Activated T-cell treated with anti-CD3 and anti-CD28 coated beads, Interleukin-2, amount 50 U/mL, for 48 hours (primary cell): ENCODE data around the gene ITGB4.

ENCODE experiments used
- DNase-seq, 2 experiments: peaks; one replicate each; pipeline ENCODE4 v3.0.0-alpha.2; 2020

Gene ITGB4

GRCh38 chr17:75698659-75699058 is 22.6 kb upstream of the ITGB4 start:
- no peak for DNase-seq

GRCh38 chr17:75701288-75701687 is 20.0 kb upstream of the ITGB4 start:
- no peak for DNase-seq

DNA sequence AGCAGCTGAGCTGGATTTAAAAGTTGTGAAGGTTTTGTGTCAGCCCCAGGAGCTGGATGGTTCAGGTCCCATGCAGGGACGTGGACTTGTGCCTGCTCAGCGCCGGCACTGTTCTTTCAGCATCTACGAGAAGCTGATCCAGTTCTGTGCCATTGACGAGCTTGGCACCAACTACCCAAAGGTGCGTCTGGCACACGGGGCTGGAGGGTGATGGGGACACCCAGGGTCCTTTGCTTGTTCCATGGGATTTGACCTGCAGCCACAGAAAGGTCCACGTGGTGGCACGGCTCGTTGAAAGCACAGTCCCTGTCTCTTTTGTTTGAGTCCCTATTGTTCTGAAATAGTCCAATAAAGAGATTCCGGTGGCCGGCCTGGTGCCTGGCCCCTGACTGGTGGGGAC is 18.1 kb upstream of the ITGB4 start:
- DNase-seq = no peak

DNA sequence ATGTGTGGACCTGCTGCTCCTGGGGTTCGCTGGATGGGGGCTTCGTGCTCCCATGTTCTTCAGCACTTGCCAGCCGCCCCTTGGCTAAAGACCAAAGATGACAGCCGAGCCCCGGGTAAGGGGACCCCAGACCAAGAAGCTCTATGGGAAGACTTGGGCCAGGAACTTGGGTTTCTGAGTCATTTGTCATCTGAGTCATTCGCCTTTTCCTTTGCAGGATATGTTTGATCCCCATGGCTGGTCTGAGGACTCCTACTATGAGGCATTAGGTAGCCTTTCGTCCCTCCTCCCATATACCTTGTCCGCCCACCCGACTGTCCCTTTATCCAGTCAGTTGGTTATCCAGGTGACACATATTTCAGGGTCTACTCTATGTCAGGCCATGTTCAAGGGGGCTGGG is 17.7 kb upstream of the ITGB4 start:
- no peak for DNase-seq

GRCh38 chr17:75704963-75705875 is 16.0 kb upstream of the ITGB4 start:
- DNase-seq = no peak

- no peak for DNase-seq
Measured at GRCh38 chr17:75706042-75706728, 15.1 kb upstream of the ITGB4 start.

DNA sequence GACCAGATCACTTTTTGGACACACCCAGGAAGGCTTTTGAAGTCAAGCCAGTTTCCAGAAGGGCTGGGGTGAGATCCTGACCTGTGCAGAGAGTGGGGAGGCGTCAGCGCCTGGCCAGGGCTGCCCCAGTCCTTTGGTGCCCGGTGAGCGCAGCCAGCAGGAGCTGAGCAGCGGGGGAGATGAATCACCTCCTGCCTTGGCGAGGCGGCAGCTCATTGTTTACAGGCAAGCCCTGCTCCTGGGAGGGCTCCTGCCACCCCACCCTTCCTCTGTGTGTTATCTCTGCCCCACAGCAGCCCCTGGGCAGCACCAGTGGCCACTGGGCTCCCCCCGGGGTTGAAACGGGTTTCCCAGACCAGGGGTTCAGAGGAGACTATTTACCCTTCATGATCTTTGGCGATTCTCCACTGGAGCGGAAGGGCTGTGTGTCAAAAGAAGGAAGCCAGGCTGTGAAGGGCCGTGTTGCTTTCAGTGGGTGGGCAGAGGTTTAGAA is 14.1 kb upstream of the ITGB4 start:
- no peak for DNase-seq

- no peak for DNase-seq
Measured at GRCh38 chr17:75712446-75712845, 8.8 kb upstream of the ITGB4 start.

- no peak for DNase-seq
Measured at GRCh38 chr17:75719732-75720131, 1.5 kb upstream of the ITGB4 start.

DNA sequence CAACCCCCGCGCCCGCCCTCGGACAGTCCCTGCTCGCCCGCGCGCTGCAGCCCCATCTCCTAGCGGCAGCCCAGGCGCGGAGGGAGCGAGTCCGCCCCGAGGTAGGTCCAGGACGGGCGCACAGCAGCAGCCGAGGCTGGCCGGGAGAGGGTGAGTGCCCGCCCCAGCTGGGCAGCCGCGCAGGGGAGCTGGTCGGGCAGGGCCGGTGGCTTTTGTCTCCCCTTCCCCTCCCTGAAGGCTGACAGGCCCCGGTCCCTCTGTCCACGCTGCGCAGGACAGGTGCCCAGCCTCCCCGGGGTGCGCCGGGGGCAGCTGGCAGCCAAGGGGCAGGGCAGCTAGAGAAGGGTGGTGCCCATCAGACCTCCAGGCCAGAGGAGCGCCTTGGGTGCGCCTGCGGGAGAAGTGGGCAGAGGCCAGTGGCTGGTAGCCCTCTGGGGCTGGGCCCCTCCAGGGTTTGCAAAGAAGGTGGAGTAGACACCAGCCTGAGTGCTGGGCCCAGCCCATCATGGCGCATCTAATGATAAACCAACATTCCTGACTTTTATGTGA is 278 bp downstream of the ITGB4 start:
- no peak for DNase-seq

- DNase-seq = no peak
Measured at GRCh38 chr17:75722076-75722475, 817 bp downstream of the ITGB4 start.

- DNase-seq = no peak
Measured at GRCh38 chr17:75722542-75723095, 1.4 kb downstream of the ITGB4 start.

GRCh38 chr17:75723171-75723930 is 2.1 kb downstream of the ITGB4 start:
- no peak for DNase-seq

DNA sequence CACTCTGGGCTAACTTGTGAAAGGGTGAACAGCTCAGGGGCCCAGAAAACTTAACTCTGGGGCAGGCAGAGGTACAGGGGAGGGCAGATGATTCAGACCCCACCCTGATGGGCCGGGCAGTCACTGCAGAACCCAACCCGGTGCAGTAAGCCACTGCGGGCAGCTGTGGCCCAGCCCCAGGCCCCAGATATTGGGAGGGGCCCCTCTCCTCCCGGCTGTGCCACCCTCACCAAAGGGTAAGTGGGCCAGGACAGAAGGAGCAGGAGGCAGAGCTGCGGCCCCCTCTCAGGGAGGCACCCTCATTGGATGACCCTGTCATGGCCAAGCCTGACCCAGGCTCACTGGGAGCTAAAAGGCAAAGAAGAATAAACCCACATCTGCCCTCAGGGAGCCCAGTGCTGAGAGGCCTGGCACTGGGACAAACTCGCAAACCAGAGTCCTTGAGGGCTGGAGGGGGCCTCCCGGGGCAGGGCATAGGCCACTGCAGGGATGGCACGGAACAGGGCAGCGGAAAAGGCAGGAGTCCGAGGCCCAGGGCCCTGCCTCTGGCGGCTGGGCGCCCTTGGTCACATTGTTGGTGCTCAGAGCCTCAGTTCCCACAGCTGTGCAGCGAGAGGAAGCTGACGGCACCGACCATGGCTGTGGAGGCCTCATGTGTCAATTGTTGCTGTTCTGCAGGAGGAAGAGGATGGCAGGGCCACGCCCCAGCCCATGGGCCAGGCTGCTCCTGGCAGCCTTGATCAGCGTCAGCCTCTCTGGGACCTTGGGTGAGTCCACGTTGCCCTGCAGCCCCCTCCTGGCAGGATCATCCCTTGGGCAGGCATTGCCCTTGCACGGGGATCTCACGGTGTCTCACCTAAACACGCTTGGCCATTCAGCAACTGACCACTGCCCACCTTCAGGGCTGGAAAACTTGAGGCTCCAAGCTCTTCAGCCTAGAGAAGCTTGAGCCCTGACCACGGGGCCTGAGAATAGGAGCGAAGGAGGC is 3.1 kb downstream of the ITGB4 start:
- no peak for DNase-seq

GRCh38 chr17:75725504-75725903 is 4.2 kb downstream of the ITGB4 start:
- no peak for DNase-seq

DNA sequence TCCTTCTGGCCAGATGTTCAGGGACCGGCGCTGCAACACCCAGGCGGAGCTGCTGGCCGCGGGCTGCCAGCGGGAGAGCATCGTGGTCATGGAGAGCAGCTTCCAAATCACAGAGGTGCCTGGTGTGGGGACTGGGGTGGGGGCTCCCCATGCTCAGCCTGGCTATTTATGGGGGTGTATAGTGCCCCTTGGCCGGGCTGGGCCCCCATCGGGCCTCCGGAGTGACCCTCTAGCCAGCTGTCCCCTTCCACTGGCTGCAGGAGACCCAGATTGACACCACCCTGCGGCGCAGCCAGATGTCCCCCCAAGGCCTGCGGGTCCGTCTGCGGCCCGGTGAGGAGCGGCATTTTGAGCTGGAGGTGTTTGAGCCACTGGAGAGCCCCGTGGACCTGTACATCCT is 6.1 kb downstream of the ITGB4 start:
- no peak for DNase-seq

GRCh38 chr17:75729351-75729750 is 8.1 kb downstream of the ITGB4 start:
- DNase-seq = no peak

GRCh38 chr17:75730065-75730464 is 8.8 kb downstream of the ITGB4 start:
- DNase-seq = no peak

GRCh38 chr17:75731086-75731715 is 9.9 kb downstream of the ITGB4 start:
- no peak for DNase-seq

DNA sequence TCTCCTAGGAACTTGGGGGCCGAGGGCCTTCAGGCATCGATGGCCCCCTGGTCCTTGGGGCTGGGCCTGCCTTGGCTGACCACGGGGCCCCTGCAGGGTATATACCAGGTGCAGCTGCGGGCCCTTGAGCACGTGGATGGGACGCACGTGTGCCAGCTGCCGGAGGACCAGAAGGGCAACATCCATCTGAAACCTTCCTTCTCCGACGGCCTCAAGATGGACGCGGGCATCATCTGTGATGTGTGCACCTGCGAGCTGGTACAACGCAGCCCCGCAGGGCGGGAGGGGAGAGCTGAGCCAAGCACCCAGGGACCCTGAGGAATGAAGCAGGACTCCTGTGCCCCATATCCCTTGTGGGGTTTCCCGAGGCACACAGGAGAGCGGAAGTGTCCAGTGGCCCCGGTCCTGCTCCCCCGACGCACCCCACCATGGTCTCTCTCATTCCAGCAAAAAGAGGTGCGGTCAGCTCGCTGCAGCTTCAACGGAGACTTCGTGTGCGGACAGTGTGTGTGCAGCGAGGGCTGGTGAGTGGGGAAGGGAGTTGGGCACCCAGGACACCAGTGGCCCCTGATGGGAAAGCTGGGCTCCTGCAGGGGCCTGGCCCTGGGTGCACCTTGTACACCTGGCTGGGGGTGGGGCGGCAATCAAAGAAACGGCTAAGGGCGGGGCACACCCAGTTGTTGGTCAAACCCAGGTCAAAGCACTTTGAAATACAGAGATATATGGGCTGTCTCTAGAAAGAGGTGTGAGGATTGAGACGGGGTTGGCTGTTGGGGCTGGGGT is 10.6 kb downstream of the ITGB4 start:
- DNase-seq = no peak
